PC-3 (cell line): ENCODE data around the gene S100A8. TPM values are rescaled to one million over a fixed set of nuclear protein-coding genes. Genes with fewer than 3 reads are reported as not detected.

ENCODE experiments used
- ATAC-seq: fragments of 200-7000 bp; cut with Tn5 transposase; 2 replicates; pipeline ENCODE4 v1.9.1; 2020; ENCODE audit warnings: mild to moderate bottlenecking, moderate library complexity
- BruUV-seq: library from RNA; stranded (reverse); fragments of 400-500 nt; replicated peaks from 2 replicates; lab custom pipeline; 2021; lab: Mats Ljungman, UMichigan
- CTCF ChIA-PET: fragments of 300-600 bp; sonication (Branson Sonifier 250); formaldehyde crosslinking; loops from one replicate; lab custom pipeline; 2022; ENCODE audit warnings: antibody characterized with exemption; lab: Charles Lee
- POLR2A ChIA-PET: fragments of 300-600 bp; sonication (Branson Sonifier 250); formaldehyde crosslinking; loops from one replicate; lab custom pipeline; 2022; ENCODE audit warnings: antibody characterized with exemption; ENCODE audit not compliant: unreplicated experiment; lab: Charles Lee
- DNase-seq: peaks from one replicate; pipeline ENCODE4 v3.0.0-alpha.2; 2015
- H2AFZ ChIP-seq: fragments of 300-600 bp; sonication (generic); 2 replicates; pipeline ENCODE4 v1.6.0; 2016; ENCODE audit warnings: antibody characterized with exemption, low read length
- H3F3A ChIP-seq: fragments of 300-600 bp; sonication (generic); one replicate; pipeline ENCODE4 v1.6.0; 2017; ENCODE audit warnings: antibody characterized with exemption, low read length, control low read depth, mild to moderate bottlenecking; ENCODE audit not compliant: unreplicated experiment
- H3K27ac ChIP-seq: fragments of 300-600 bp; sonication (generic); 2 replicates; pipeline ENCODE4 v1.5.1; 2016; ENCODE audit warnings: mild to moderate bottlenecking, low read length
- H3K27me3 ChIP-seq: fragments of 300-600 bp; sonication (generic); 2 replicates; pipeline ENCODE4 v1.6.1; 2016; ENCODE audit warnings: low read length, mixed read lengths
- H3K36me3 ChIP-seq: fragments of 300-600 bp; sonication (generic); 2 replicates; pipeline ENCODE4 v1.6.1; 2016; ENCODE audit warnings: low read depth, mixed run types, low read length, mixed read lengths
- H3K4me1 ChIP-seq: fragments of 300-600 bp; sonication (generic); 2 replicates; pipeline ENCODE4 v1.5.1; 2016; ENCODE audit warnings: low read length; ENCODE audit not compliant: insufficient read depth
- H3K4me2 ChIP-seq: fragments of 300-600 bp; sonication (generic); 2 replicates; pipeline ENCODE4 v1.6.0; 2016; ENCODE audit warnings: low read length
- H3K4me3 ChIP-seq: fragments of 300-600 bp; sonication (generic); 2 replicates; pipeline ENCODE4 v1.5.1; 2016; ENCODE audit warnings: mild to moderate bottlenecking, low read length, mixed read lengths
- H3K79me2 ChIP-seq: fragments of 300-600 bp; sonication (generic); 2 replicates; pipeline ENCODE4 v1.6.1; 2017; ENCODE audit warnings: low read length, mixed read lengths
- H3K9ac ChIP-seq: fragments of 300-600 bp; sonication (generic); 2 replicates; pipeline ENCODE4 v1.6.0; 2016; ENCODE audit warnings: mild to moderate bottlenecking, low read length
- H3K9me2 ChIP-seq: fragments of 300-600 bp; sonication (generic); replicated peaks from 2 replicates; pipeline ENCODE4 v1.6.1; 2016; ENCODE audit warnings: mixed run types, low read length, mixed read lengths
- H3K9me3 ChIP-seq: fragments of 300-600 bp; sonication (generic); 2 replicates; pipeline ENCODE4 v1.6.1; 2016; ENCODE audit warnings: low read length, mixed read lengths
- H4K20me1 ChIP-seq: fragments of 300-600 bp; sonication (generic); 2 replicates; pipeline ENCODE4 v1.6.1; 2016; ENCODE audit warnings: low read length, mixed read lengths
- EZH2 ChIP-seq: fragments of 300-600 bp; sonication (generic); IDR thresholded peaks from one replicate; pipeline ENCODE4 v1.6.1; 2017; ENCODE audit warnings: antibody characterized with exemption, mild to moderate bottlenecking, low read length; ENCODE audit not compliant: unreplicated experiment
- EZH2phosphoT487 ChIP-seq: fragments of 300-600 bp; sonication (generic); IDR thresholded peaks from 2 replicates; pipeline ENCODE4 v1.6.1; 2018; ENCODE audit warnings: mild to moderate bottlenecking, antibody characterized with exemption, low read length, borderline replicate concordance
- intact Hi-C: fragments of 100-400 bp; cut with micrococcal nuclease; formaldehyde crosslinking; loops from 2 replicates; pipeline ENCODE4 v1.9.0; 2023
- total RNA-seq: library from RNA; depleted of rRNA; stranded (reverse); fragments of >200 nt; gene quantifications from 2 replicates; pipeline ENCODE4 v1.2.3, GENCODE V29; 2014
- TF ChIP-seq, protein P1 (sequence below): fragments of 300-600 bp; sonication (generic); conservative IDR thresholded peaks from 2 replicates; pipeline ENCODE4 v1.5.1; 2017; ENCODE audit warnings: antibody characterized with exemption, low read depth, mild to moderate bottlenecking, low read length

S100A8 gene
- total RNA-seq, 1 experiment from 2014 or later, result 0.29 TPM

DNA sequence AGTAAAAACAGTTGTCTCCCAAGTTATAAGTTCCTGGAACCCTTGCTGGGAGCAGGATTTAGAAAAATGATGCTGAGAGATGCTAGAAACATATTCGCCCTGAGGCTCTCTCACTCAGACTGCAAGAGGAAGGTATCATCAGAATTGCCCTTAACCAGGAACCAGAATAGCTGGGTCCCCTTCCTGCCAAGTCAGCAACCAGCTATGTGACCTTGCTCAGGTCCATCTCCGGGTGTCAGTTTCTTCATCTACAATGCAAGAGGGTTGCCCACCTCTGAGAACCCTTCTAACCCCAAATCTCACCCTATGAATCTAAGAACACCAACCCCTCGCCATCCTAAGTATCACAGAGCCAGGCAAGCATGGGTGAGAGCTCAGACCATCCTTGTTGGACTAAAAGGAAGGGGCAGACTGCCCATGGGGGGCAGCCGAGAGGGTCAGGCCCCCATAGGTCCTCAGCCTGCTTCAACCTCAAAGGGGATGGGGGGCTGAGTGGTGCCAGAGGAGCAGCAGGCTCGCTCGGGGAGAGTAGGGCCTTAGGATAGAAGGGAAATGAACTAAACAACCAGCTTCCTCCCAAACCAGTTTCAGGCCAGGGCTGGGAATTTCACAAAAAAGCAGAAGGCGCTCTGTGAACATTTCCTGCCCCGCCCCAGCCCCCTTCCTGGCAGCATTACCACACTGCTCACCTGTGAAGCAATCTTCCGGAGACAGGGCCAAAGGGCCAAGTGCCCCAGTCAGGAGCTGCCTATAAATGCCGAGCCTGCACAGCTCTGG, 33.6 kb downstream of the S100A8 start:
- TF ChIP-seq EZH2 (no peak), EZH2phosphoT487 (no peak)
- TF ChIP-seq, protein P1, sequence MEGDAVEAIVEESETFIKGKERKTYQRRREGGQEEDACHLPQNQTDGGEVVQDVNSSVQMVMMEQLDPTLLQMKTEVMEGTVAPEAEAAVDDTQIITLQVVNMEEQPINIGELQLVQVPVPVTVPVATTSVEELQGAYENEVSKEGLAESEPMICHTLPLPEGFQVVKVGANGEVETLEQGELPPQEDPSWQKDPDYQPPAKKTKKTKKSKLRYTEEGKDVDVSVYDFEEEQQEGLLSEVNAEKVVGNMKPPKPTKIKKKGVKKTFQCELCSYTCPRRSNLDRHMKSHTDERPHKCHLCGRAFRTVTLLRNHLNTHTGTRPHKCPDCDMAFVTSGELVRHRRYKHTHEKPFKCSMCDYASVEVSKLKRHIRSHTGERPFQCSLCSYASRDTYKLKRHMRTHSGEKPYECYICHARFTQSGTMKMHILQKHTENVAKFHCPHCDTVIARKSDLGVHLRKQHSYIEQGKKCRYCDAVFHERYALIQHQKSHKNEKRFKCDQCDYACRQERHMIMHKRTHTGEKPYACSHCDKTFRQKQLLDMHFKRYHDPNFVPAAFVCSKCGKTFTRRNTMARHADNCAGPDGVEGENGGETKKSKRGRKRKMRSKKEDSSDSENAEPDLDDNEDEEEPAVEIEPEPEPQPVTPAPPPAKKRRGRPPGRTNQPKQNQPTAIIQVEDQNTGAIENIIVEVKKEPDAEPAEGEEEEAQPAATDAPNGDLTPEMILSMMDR, result no peak
- H2AFZ ChIP-seq, result peak overlapping the region; percentile 49; the same call in 1 of the 2 replicates
- intact Hi-C loops, result loop anchor here (10.0 kb wide), 2 partner anchors 318 to 388 kb away; partner anchors contain the start of genes ILF2 and NPR1
- H4K20me1 ChIP-seq, result no peaks in the 10 kb centered on the region
- H3K27ac ChIP-seq, result peak overlapping the region; percentile 93
- peaks cover 4% of the 10 kb centered on the region for H3F3A ChIP-seq
- H3K4me2 ChIP-seq, result peak overlapping the region; percentile 75
- H3K79me2 ChIP-seq, result no peaks in the 10 kb centered on the region
- no peaks in the 10 kb centered on the region for H3K9me3 ChIP-seq
- POLR2A ChIA-PET, result interaction anchor here (0.5 kb wide), 1 partner anchor 247 kb away, joined by 3 read pairs; no protein-coding TSS in a partner anchor
- peaks cover 46% of the 10 kb centered on the region for H3K4me1 ChIP-seq
- peak overlapping the region; percentile 36; the same call in 1 of the 2 replicates for H3K4me3 ChIP-seq
- H3K9me2 ChIP-seq, result no peaks in the 10 kb centered on the region
- DNase-seq (peak; percentile 96), ATAC-seq (peak; percentile 25)
- no peaks in the 10 kb centered on the region for H3K27me3 ChIP-seq
- CTCF ChIA-PET, result interaction anchor here (1.1 kb wide), 1 partner anchor 136 kb away, joined by 5 read pairs; no protein-coding TSS in a partner anchor
- H3K9ac ChIP-seq, result peak overlapping the region; percentile 69
- no peaks in the 10 kb centered on the region for H3K36me3 ChIP-seq
- no TSS peak for BruUV-seq

DNA sequence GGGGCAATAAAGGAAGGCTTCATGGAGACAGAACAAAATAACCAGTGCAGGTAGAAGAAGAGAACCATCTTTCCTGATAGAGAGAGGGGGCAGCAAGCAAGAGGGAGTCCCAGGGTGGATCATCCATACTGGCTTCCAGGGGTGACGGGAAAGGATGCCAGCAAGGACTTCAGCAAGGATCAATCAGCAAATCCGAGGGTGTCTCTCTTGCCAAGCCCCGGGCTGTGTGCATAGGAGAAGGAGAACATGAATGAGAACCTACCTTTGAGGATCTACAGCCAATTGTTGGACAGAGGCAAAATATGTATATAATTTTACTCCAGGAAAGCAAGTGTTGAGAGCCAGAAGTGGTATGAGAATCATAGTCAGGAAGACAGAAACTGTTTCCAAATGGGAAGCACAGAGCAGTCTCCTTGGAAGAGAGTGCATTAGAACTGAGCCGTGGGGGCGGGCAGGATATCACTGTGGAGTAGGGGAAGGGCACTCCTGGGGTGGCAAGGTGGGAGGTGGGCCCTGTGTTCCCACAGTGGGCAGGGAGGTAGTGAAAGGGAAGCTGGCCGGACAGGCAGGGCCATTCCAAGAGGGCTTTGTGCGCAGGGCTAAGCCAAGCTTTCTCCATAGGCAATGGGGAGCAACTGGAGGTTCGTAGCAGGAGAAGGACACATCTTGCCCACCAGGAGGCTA, 34.3 kb downstream of the S100A8 start:
- H3K79me2 ChIP-seq, result no peaks in the 10 kb centered on the region
- H3K36me3 ChIP-seq, result no peaks in the 10 kb centered on the region
- DNase-seq, result no peak
- no peak overlapping the region for H3K9ac ChIP-seq
- ChIA-PET CTCF (interaction anchor here (1.6 kb wide), 1 partner anchor 138 kb away, joined by 6 read pairs; no protein-coding TSS in a partner anchor), POLR2A (no interaction called here)
- H3K27me3 ChIP-seq, result peaks cover 3% of the 10 kb centered on the region
- H3K4me2 ChIP-seq, result peak overlapping the region; percentile 75
- no peak overlapping the region for H2AFZ ChIP-seq
- peaks cover 46% of the 10 kb centered on the region for H3K4me1 ChIP-seq
- H3K9me2 ChIP-seq, result no peaks in the 10 kb centered on the region
- no peaks in the 10 kb centered on the region for H3K9me3 ChIP-seq
- intact Hi-C loops, result loop anchor here (10.0 kb wide), 2 partner anchors 318 to 388 kb away; partner anchors contain the start of genes ILF2 and NPR1
- H3K27ac ChIP-seq, result peak overlapping the region; percentile 93
- H3F3A ChIP-seq, result peaks cover 4% of the 10 kb centered on the region
- no peak for ATAC-seq
- no peak overlapping the region for H3K4me3 ChIP-seq
- BruUV-seq, result no TSS peak
- H4K20me1 ChIP-seq, result no peaks in the 10 kb centered on the region
- TF ChIP-seq, protein P1, result no peak
- TF ChIP-seq EZH2phosphoT487 (no peak), EZH2 (no peak)
